Caki2 (cell line): Measurements from ENCODE around the gene ABHD1. TPM values are rescaled to one million over a fixed set of nuclear protein-coding genes. Genes with fewer than 3 reads are reported as not detected.
"Not testable (repeated sequence)": the region's sequence is repeated elsewhere in the genome, so short reads cannot be mapped to it uniquely, and the experiment has no call there.

Experiments used
- DNase-seq: peaks from one replicate; pipeline ENCODE4 v3.0.0-alpha.2; 2015; ENCODE audit warnings: low read depth
- in situ Hi-C: cut with HindIII; loops from 2 replicates; pipeline ENCODE4 v1.10.0; 2016; ENCODE audit warnings: low sequenced_read_pairs, low pct_unique_long_range_greater_than_20kb, mixed read lengths
- total RNA-seq: library from RNA; depleted of rRNA; stranded (reverse); fragments of >200 nt; shearing (Covaris generic); gene quantifications from 2 replicates; pipeline ENCODE4 v1.2.3, GENCODE V29; 2014; ENCODE audit warnings: low replicate concordance

ABHD1 gene
- total RNA-seq, 1 experiment from 2014 or later: 0.78 TPM

- in situ Hi-C loops: loop anchor here (25.0 kb wide), 1 partner anchor 165 kb away; the partner anchor contains the start of gene SLC30A3
- DNase-seq: no peak
Measured at GRCh38 chr2:27096748-27097297, 26.8 kb upstream of the ABHD1 start.

GRCh38 chr2:27097341-27097740 is 26.3 kb upstream of the ABHD1 start:
- DNase-seq: no peak
- in situ Hi-C loops: loop anchor here (25.0 kb wide), 1 partner anchor 165 kb away; the partner anchor contains the start of gene SLC30A3

GRCh38 chr2:27099334-27099955 is 24.2 kb upstream of the ABHD1 start:
- in situ Hi-C loops: loop anchor here (25.0 kb wide), 1 partner anchor 163 kb away; the partner anchor contains the start of gene SLC30A3
- no peak for DNase-seq

GRCh38 chr2:27100036-27100435 is 23.6 kb upstream of the ABHD1 start:
- DNase-seq: no peak

GRCh38 chr2:27102329-27102728 is 21.3 kb upstream of the ABHD1 start:
- DNase-seq: no peak
- in situ Hi-C loops: no loop called here

More at GRCh38 chr2:27100036-27100435, 23.6 kb upstream of the ABHD1 start:
- in situ Hi-C loops: no loop called here

DNA sequence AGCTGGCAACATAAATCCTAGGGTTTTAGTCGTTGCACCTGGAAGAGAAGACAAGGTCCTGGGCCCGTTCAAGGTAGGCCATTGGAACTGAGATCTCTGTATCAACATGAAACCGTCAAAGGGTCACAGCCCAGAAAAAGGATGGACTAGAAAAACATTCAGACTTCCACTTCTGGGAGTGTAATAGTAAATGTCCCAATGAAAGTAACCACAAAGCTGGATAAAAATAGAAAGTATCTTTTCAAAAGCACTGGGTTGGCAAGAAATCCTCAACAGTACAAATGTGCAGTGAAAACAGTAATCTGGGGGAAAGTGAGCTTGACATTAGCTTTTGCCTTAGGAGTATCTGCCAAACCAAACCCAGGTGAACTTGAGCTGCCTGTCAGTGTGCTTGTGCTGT is 17.6 kb upstream of the ABHD1 start:
- in situ Hi-C loops: no loop called here
- DNase-seq: no peak

DNA sequence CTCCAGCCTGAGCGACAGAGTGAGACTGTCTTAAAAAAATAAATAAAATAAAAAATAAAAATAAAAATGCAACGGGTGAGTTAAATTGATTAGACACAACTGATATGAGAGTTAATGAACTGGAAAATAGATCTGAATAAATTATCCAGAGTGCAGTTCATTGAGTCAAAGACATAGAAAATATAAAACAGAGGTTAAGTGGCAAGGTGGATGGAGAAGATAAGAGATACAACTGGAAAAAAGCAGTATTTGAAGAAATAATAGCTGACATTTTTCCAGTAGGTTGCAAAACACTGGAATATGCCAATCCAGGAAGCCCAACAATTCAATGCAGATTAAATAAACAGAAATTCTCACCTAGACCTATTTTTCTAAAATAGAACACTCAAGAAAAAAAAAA is 15.4 kb upstream of the ABHD1 start:
- DNase-seq: no peak
- in situ Hi-C loops: no loop called here

DNA sequence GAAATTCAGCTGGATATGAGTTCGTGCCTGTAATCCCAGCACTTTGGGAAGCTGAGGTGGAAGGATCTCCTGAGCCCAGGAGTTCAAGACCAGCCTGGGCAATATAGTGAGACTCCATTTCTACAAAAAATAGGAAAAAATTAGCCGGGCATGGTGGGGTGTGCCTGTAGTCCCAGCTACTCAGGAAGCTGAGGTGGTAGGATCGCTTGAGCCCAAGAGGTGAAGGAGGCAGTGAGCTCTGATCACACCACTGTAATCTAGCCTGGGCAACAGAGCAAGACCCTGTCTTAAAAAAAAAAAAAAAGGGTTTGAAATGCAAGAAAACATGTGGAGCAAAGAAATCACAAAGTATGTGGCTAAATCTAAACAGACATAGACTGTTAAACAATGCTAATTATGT is 14.5 kb upstream of the ABHD1 start:
- in situ Hi-C loops: no loop called here

GRCh38 chr2:27110603-27111352 is 12.8 kb upstream of the ABHD1 start:
- in situ Hi-C loops, DNase-seq: not testable (repeated sequence)

More for the DNA sequence above, 14.5 kb upstream of the ABHD1 start:
- no peak for DNase-seq

DNA sequence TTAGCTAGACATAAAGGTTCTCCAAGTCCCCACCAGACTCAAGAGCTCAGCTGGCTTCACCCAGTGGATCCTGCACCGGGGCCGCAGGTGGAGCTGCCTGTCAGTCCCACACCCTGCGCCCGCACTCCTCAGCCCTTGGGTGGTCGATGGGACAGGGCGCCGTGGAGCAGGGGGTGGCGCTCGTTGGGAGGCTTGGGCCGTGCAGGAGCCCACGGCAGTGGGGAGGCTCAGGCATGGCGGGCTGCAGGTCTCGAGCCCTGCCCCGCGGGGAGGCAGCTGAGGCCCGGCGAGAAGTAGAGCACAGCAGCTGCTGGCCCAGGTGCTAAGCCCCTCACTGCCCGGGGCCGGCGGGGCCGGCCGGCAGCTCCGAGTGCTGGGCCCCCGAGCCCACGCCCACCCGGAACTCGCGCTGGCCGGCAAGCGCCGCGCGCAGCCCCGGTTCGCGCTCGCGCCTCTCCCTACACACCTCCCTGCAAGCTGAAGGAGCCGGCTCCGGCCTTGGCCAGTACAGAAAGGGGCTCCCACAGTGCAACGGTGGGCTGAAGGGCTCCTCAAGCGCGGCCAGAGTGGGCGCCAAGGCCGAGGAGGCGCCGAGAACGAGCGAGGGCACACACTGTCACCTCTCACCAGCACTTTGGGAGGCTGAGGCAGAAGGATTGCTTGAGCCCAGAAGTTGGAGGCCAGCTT is 12.1 kb upstream of the ABHD1 start:
- not testable (repeated sequence) for DNase-seq

DNA sequence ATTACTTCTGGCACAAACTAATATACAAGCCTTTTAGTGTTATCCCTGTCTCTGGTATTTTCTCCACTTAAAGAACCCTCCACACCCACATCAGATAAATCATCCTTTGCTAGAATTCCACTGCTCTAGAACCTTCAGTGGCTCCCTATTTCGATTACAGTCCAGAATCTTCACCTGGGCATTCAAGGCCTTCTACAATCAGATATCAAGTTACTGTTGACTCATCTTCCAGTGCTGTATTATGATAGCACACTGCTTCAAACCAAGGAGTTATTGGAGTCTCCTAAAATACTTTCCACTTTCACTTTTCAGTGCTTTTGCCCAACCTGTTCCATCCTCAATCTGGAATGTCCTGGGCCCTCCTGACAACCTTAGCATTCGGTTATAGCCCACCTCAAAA is 8.1 kb upstream of the ABHD1 start:
- DNase-seq: no peak
- in situ Hi-C loops: no loop called here

More for the DNA sequence above, 12.1 kb upstream of the ABHD1 start:
- in situ Hi-C loops: not testable (repeated sequence)

GRCh38 chr2:27117995-27118524 is 5.6 kb upstream of the ABHD1 start:
- no peak for DNase-seq
- in situ Hi-C loops: no loop called here

DNA sequence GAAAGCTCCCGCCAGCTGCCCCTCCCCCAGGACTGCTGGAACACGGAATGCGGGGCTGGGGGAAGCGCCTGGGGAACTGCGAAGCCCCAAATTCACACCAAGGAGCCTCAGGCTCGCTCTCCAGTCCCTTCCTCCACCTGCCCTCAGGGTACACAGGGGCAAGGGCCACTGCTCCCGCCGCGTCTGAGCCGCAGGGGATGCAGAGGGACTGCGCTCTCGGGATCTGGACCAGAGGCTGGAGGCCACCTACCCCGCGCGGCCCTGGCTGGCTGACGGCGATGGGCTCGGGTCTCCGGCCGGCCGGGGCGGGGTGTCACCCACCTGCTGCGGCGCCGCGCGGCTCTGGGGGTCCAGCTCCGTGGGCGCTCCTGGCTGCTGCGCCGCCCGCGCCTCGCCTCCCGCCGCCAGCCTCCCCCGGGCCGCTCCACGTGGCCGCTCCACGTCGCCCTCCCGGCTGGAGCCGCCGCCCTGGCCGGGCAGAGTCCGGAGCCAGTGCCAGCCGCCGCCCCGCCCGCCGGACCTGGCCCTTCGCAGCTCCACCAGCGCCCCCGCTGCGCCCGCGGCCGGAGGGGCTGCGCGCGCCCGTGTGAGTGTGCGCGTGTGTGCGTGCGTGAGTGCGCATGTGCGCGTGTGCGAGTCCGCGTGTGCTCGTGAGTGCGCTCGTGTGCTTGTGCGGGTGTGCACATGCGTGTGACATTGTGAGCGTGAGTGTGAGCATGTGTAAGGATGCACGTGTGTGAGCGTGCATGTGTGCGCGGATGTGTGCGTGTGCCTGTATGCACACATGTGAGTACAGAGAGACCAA is 4.9 kb upstream of the ABHD1 start, which contains the start of gene CGREF1:
CGREF1 (minus strand) TSS at position 604 of the 805 bp plus-strand sequence. CDS start 14,762 bp downstream, outside the sequence.
- no peak for DNase-seq
- in situ Hi-C loops: no loop called here

- DNase-seq, in situ Hi-C loops: not testable (repeated sequence)
Measured at GRCh38 chr2:27119330-27119670, 4.3 kb upstream of the ABHD1 start.

- in situ Hi-C loops: no loop called here
- DNase-seq: no peak
Measured at GRCh38 chr2:27121906-27122305, 1.7 kb upstream of the ABHD1 start.

DNA sequence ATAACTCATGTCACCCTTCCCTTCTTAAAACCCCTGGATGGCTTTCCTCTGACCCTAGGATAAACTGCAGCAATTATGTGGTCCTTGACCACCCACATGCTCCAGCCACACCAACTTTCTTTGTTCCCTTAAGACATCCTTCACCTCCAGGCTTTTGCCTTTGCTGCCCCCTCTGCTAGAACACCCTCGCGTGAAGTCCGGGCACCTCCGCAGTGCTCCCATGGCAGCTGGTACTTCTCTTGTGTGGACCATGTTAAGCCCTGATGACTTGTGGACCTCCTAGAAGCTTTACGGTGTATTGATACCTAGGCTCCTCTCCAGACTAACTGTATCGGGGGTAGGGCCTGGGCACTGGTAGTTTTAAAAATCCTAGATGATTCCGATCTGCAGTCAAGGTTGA is 824 bp upstream of the ABHD1 start:
- no peak for DNase-seq
- in situ Hi-C loops: no loop called here

DNA sequence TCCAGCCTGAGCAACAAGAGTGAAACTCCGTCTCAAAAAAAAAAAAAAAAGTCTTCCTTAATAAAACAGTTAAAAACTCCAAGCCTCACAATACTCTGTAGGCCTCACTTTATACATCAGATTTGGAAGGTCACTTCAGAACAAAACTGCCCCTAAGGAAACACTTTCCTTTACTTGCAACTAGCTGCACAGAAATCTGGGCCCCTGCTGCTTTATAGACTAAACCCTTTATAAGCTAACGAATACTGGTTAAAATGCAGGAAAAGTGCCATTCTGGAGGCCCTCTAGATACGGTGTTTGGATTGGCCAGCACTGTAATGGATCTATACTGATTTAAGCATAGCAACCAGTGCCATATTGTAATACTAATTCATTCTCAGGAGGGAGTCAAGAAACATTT is 1.5 kb downstream of the ABHD1 start:
- in situ Hi-C loops: no loop called here
- no peak for DNase-seq

GRCh38 chr2:27126252-27126710 is 2.7 kb downstream of the ABHD1 start:
- in situ Hi-C loops: no loop called here

More at GRCh38 chr2:27126252-27126710, 2.7 kb downstream of the ABHD1 start:
- no peak for DNase-seq
